Stomach (tissue), 9 donors: ENCODE data around the gene LFNG. TPM values are rescaled to one million over a fixed set of nuclear protein-coding genes. Genes with fewer than 3 reads are reported as not detected.

ENCODE experiments used
- DNase-seq, 2 donors: peaks; one replicate each; pipeline versions ENCODE4 v3.0.0 to v3.0.0-alpha.2; 2013 to 2019
- H3K27ac ChIP-seq, 5 donors: fragments of 200-600 bp in 4 of 5; sonication (generic) in 4 of 5; one replicate each; pipeline ENCODE4 v1.5.1; 2013 to 2019; ENCODE audit warnings: mild to moderate bottlenecking in 1 of 5, moderate library complexity in 1 of 5
- H3K27me3 ChIP-seq, 3 donors: fragments of 200-600 bp; sonication (generic); one replicate each; pipeline ENCODE4 v1.5.1; 2017 to 2019; ENCODE audit warnings: mixed run types in 1 of 3
- H3K36me3 ChIP-seq, 4 donors: fragments of 200-600 bp; sonication (generic); 1 replicate in 3 of 4; 2 replicates in 1 of 4; pipeline ENCODE4 v1.5.1; 2016 to 2019
- H3K4me1 ChIP-seq, 4 donors: fragments of 200-600 bp; sonication (generic); one replicate each; pipeline ENCODE4 v1.5.1; 2016 to 2019
- H3K4me3 ChIP-seq, 4 donors: fragments of 200-600 bp; sonication (generic) in 3 of 4; one replicate each; pipeline ENCODE4 v1.5.1; 2016 to 2019; ENCODE audit warnings: mild to moderate bottlenecking in 1 of 4
- H3K9me3 ChIP-seq, 4 donors: fragments of 200-600 bp; sonication (generic); one replicate each; pipeline ENCODE4 v1.5.1; 2016 to 2019
- EP300 ChIP-seq: sonication (generic); formaldehyde crosslinking; IDR thresholded peaks from one replicate; pipeline ENCODE4 v1.6.1; 2017; ENCODE audit warnings: antibody characterized with exemption
- POLR2A ChIP-seq, 4 donors: fragments of 450-650 bp; IDR thresholded peaks; one replicate each; pipeline ENCODE4 v1.6.1; 2016; ENCODE audit warnings: antibody characterized with exemption in 4 of 4, control low read depth in 2 of 4, mild to moderate bottlenecking in 1 of 4, moderate library complexity in 1 of 4
- POLR2AphosphoS5 ChIP-seq, 3 donors: sonication (generic); formaldehyde crosslinking; IDR thresholded peaks; one replicate each; pipeline ENCODE4 v1.6.1; 2016; ENCODE audit warnings: antibody characterized with exemption in 3 of 3
- WGBS, 5 donors: extraction: QIAGEN DNeasy Blood & Tissue Kit in 3 of 5; methylation state at CpG; one replicate each; pipeline versions ENCODE4 v1.1.5 to v1.1.7; 2013 to 2018; 5-methylcytosine and 5-hydroxymethylcytosine counted together
- intact Hi-C: fragments of 100-400 bp; cut with DNase I; formaldehyde crosslinking; loops from one replicate; pipeline ENCODE4 v1.15.1; 2023; ENCODE audit warnings: low total_unique reads
- polyA plus RNA-seq, 3 donors: library from polyadenylated mRNA; stranded (reverse); fragments of 200-250 nt; gene quantifications; one replicate each; pipeline ENCODE4 v1.2.3, GENCODE V29; 2013
- total RNA-seq, 5 donors: library from RNA; depleted of rRNA; stranded (reverse); fragments of >200 nt; gene quantifications; one replicate each; pipeline versions ENCODE4 v1.1.0 to v1.2.3, GENCODE V29; 2014 to 2016
- TF ChIP-seq, protein P1 (sequence below), 7 experiments: fragments of 450-650 bp in 4 of 7; fragments of 200-600 bp in 3 of 7; sonication (generic) in 3 of 7; IDR thresholded peaks; one replicate each; pipeline ENCODE4 v1.5.1; 2016 to 2019; ENCODE audit warnings: antibody characterized with exemption in 7 of 7, control low read depth in 2 of 7, mild to moderate bottlenecking in 1 of 7
- donor health status: healthy with polysubstance abuse.
- donor health status: Bipolar disorder and iron deficiency.
- donor health status: healthy.

Gene LFNG
- total and polyA plus RNA-seq, 8 donors = 8.0 to 103 (median 17.4) TPM

- no peak overlapping the region for H3K4me3 ChIP-seq
- H3K4me1 ChIP-seq = peaks cover 0 to 17% (median 9%) of the 10 kb centered on the region in 4 donors
- H3K27me3 ChIP-seq = peaks cover 0 to 42% (median 0%) of the 10 kb centered on the region in 3 donors
- H3K36me3 ChIP-seq = no peaks in the 10 kb centered on the region
- no peak for DNase-seq
- TF ChIP-seq POLR2A (IDR thresholded peaks at IDR 0.05) (no peak), EP300 (no peak), POLR2AphosphoS5 (IDR thresholded peaks at IDR 0.05) (no peak)
- TF ChIP-seq, protein P1, sequence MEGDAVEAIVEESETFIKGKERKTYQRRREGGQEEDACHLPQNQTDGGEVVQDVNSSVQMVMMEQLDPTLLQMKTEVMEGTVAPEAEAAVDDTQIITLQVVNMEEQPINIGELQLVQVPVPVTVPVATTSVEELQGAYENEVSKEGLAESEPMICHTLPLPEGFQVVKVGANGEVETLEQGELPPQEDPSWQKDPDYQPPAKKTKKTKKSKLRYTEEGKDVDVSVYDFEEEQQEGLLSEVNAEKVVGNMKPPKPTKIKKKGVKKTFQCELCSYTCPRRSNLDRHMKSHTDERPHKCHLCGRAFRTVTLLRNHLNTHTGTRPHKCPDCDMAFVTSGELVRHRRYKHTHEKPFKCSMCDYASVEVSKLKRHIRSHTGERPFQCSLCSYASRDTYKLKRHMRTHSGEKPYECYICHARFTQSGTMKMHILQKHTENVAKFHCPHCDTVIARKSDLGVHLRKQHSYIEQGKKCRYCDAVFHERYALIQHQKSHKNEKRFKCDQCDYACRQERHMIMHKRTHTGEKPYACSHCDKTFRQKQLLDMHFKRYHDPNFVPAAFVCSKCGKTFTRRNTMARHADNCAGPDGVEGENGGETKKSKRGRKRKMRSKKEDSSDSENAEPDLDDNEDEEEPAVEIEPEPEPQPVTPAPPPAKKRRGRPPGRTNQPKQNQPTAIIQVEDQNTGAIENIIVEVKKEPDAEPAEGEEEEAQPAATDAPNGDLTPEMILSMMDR (IDR thresholded peaks at IDR 0.05) = no peak
- WGBS, 5 donors = 81 to 93% (median 84%) methylated on average over 12 of the region's 12 CpGs
- H3K27ac ChIP-seq = no peak overlapping the region
- intact Hi-C loops = no loop called here
- peaks cover 0 to 12% (median 10%) of the 10 kb centered on the region in 4 donors for H3K9me3 ChIP-seq
Observed at GRCh38 chr7:2484868-2485267, 34.7 kb upstream of the LFNG start.

DNA sequence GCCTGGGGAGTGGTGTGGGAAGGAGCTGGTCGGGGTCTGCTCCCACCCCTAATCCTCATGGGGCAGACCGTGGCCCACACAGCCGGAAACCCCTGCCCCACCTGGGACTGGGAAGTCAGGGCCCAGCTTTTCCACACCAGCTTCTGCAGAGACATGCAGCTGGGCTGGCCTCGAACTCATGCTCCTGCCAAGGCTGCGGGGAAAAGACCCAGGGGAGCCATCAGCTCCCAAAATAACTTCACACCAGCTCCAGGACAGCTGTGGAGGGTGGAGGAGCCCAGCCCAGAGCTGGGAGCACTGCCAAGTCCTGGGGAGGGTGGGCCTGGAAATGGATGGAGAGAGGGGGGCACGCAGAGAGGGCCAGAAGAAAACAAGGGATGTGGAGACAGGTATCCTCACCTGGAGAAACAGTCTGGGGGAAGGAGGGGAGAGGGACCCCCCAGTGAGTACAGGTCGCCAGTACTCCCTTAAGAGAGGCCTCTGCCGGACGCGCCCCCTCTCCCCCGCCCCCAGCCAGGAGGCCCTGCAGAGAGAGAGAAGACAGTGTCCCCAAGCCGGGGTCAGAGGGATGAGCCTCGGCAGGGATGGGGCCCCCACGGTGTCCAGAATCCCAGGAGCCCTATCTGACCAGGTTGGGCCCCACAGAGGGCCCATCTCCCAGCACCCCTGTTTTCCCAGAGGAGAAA, 31.8 kb upstream of the LFNG start:
- WGBS, 5 donors = 47 to 71% (median 62%) methylated on average over 9 to 14 of the region's 14 CpGs
- Histone ChIP-seq H3K4me3 (no peak overlapping the region), H3K27ac (peak overlapping the region in 2 of 5 donors; percentile 21 to 42), H3K27me3 (peaks cover 0 to 16% (median 0%) of the 10 kb centered on the region in 3 donors), H3K9me3 (peaks cover 0 to 9% (median 7%) of the 10 kb centered on the region in 4 donors), H3K4me1 (peaks cover 0 to 17% (median 8%) of the 10 kb centered on the region in 4 donors), H3K36me3 (no peaks in the 10 kb centered on the region)
- intact Hi-C loops = no loop called here
- peak in 1 of 2 donors; percentile 79 for DNase-seq
- TF ChIP-seq EP300 = no peak
- no peak for TF ChIP-seq POLR2AphosphoS5 (IDR thresholded peaks at IDR 0.05)
- TF ChIP-seq POLR2A (IDR thresholded peaks at IDR 0.05) = no peak
- TF ChIP-seq, protein P1 (IDR thresholded peaks at IDR 0.05) = no peak

DNA sequence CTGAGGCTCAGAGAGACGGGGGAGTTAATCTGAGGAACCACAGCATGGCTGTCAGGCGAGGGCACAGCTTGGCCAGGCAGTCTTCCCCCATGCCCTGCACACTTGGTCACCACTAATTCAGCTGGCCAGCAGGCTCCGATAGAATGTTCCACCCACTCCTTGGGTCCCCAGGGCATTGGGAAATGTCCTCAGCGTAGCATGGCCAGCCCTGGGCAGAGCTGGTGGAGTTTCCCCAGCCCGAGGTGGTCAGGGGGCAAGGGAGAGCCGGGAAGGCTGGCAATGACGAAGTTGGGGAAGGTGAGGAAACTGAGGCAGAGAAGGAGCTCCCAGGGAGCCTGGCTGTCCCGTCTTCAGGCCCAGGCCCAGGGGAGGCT, 31.3 kb upstream of the LFNG start:
- 60 to 86% (median 83%) methylated on average over 5 to 8 of the region's 8 CpGs for WGBS, 5 donors
- intact Hi-C loops = no loop called here
- DNase-seq = no peak
- H3K27me3 ChIP-seq = peaks cover 0 to 14% (median 0%) of the 10 kb centered on the region in 3 donors
- H3K36me3 ChIP-seq = no peaks in the 10 kb centered on the region
- no peak overlapping the region for H3K4me3 ChIP-seq
- H3K27ac ChIP-seq = peak overlapping the region in 2 of 5 donors; percentile 21 to 42
- peaks cover 0 to 3% (median 1%) of the 10 kb centered on the region in 4 donors for H3K9me3 ChIP-seq
- peaks cover 0 to 20% (median 12%) of the 10 kb centered on the region in 4 donors for H3K4me1 ChIP-seq
- TF ChIP-seq EP300 = no peak
- no peak for TF ChIP-seq POLR2A (IDR thresholded peaks at IDR 0.05)
- TF ChIP-seq, protein P1 (IDR thresholded peaks at IDR 0.05) = no peak

DNA sequence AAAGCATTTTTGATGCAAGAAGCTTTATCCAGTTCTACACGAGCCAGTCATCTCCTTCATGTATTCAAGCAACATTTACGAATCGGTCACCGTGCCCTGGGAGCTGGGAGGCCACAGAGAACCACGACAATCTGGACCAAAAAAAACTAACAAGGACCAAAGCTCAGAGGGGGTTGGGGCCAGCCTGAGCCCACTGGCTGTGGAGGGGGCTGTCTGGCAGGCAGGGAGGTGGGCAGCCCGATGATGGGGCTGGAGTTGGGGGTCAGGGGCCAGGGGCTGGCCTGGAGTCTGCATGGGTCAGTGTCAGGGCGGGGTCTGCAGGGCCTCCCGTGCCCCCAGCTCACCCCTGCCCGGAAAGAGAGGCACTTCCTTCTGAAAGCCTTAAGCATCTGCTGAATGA, 30.9 kb upstream of the LFNG start:
- WGBS, 5 donors = 34 to 54% (median 48%) methylated on average over 8 to 9 of the region's 9 CpGs
- no peak for DNase-seq
- peaks cover 0 to 10% (median 0%) of the 10 kb centered on the region in 3 donors for H3K27me3 ChIP-seq
- intact Hi-C loops = no loop called here
- H3K27ac ChIP-seq = peak overlapping the region in 2 of 5 donors; percentile 21 to 42
- peaks cover 0 to 24% (median 16%) of the 10 kb centered on the region in 4 donors for H3K4me1 ChIP-seq
- no peaks in the 10 kb centered on the region for H3K9me3 ChIP-seq
- H3K4me3 ChIP-seq = no peak overlapping the region
- TF ChIP-seq POLR2A (IDR thresholded peaks at IDR 0.05) = no peak
- TF ChIP-seq, protein P1 (IDR thresholded peaks at IDR 0.05) = no peak
- no peaks in the 10 kb centered on the region for H3K36me3 ChIP-seq
